ENCODE measurements around the gene RIMBP3C.
"Not testable (repeated sequence)": the region's sequence is repeated elsewhere in the genome, so short reads cannot be mapped to it uniquely, and the experiment has no call there.

The RIMBP3C gene

GRCh38 chr22:21532863-21533648, 18.2 kb downstream of the RIMBP3C start:
- POLR2A ChIA-PET; CTCF ChIA-PET; DNase-seq (ENCODE audit: extremely low spot score): not testable (repeated sequence)

- CTCF ChIA-PET; POLR2A ChIA-PET; DNase-seq (ENCODE audit: extremely low spot score): not testable (repeated sequence)
Observed at GRCh38 chr22:21531525-21531924, 19.7 kb downstream of the RIMBP3C start.

GRCh38 chr22:21526705-21527500, 24.4 kb downstream of the RIMBP3C start:
- CTCF ChIA-PET; DNase-seq (ENCODE audit: extremely low spot score); POLR2A ChIA-PET: not testable (repeated sequence)

- DNase-seq (ENCODE audit: extremely low spot score); CTCF ChIA-PET; POLR2A ChIA-PET: not testable (repeated sequence)
Observed at GRCh38 chr22:21516970-21517764, 34.1 kb downstream of the RIMBP3C start.

GRCh38 chr22:21516522-21516921, 34.7 kb downstream of the RIMBP3C start:
- POLR2A ChIA-PET; DNase-seq (ENCODE audit: extremely low spot score); CTCF ChIA-PET: not testable (repeated sequence)

- DNase-seq (ENCODE audit: extremely low spot score); POLR2A ChIA-PET; CTCF ChIA-PET: not testable (repeated sequence)
Observed at GRCh38 chr22:21515234-21515633, 36.0 kb downstream of the RIMBP3C start.

- DNase-seq (ENCODE audit: extremely low spot score); POLR2A ChIA-PET; CTCF ChIA-PET: not testable (repeated sequence)
Observed at GRCh38 chr22:21514117-21514516, 37.1 kb downstream of the RIMBP3C start.

GRCh38 chr22:21512022-21512421, 39.2 kb downstream of the RIMBP3C start:
- POLR2A ChIA-PET; DNase-seq (ENCODE audit: extremely low spot score); CTCF ChIA-PET: not testable (repeated sequence)

- DNase-seq (ENCODE audit: extremely low spot score); POLR2A ChIA-PET; CTCF ChIA-PET: not testable (repeated sequence)
Observed at GRCh38 chr22:21510397-21510796, 40.9 kb downstream of the RIMBP3C start.

- CTCF ChIA-PET; DNase-seq (ENCODE audit: extremely low spot score); POLR2A ChIA-PET: not testable (repeated sequence)
Observed at GRCh38 chr22:21499623-21500506, 51.4 kb downstream of the RIMBP3C start.

GRCh38 chr22:21498489-21498888, 52.8 kb downstream of the RIMBP3C start:
- POLR2A ChIA-PET; CTCF ChIA-PET; DNase-seq (ENCODE audit: extremely low spot score): not testable (repeated sequence)

- CTCF ChIA-PET; POLR2A ChIA-PET; DNase-seq (ENCODE audit: extremely low spot score): not testable (repeated sequence)
Observed at GRCh38 chr22:21497984-21498383, 53.3 kb downstream of the RIMBP3C start.

Data from HEK293T (cell line).